CD4-positive, alpha-beta T cell treated with Interleukin-10 for 1 hour (primary cell): ENCODE data around the gene NCBP3.
"Not testable (repeated sequence)": the region's sequence is repeated elsewhere in the genome, so short reads cannot be mapped to it uniquely, and the experiment has no call there.

ENCODE experiments used
- DNase-seq: peaks from one replicate; pipeline ENCODE4 v3.0.0-alpha.2; 2020

NCBP3 gene

GRCh38 chr17:3846437-3847164, 555 bp upstream of the NCBP3 start:
- DNase-seq: no peak

DNA sequence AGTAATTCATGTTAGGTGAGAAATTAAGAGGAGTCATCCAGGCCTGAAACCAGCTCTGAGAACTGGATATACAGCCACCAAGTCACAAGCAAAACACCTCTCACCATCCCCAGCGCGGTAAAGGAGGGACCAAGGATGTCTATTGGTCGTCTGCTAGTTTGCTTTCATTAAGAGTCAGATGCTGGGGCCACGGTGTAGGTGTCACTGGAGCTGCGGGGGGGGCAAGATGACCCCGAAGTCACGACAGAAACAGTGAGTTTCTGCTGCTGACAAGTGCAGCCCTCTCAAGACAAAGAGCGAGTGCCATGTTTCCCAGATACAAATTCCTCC, 790 bp downstream of the NCBP3 start:
- DNase-seq: peak; percentile 45

DNA sequence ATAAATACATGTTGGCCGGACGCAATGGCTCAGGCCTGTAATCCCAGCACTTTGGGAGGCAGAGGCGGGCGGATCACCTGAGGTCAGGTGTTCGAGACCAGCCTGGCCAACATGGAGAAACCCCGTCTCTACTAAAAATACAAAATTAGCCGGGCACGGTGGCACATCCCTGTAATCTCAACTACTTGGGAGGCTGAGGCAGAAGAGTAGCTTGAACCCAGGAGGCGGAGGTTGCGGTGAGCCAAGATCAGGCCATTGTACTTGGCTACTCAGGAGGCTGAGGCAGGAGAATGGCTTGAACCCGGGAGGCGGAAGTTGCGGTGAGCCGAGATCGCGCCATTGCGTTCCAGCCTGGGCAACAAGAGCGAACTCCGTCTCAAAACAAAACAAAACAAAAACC, 1.5 kb downstream of the NCBP3 start:
- DNase-seq: not testable (repeated sequence)

- peak; percentile 58 for DNase-seq
These were observed 2.0 kb downstream of the NCBP3 start for GRCh38 chr17:3843935-3844516.

- no peak for DNase-seq
These were observed 7.8 kb downstream of the NCBP3 start for GRCh38 chr17:3838206-3838605.

- DNase-seq: no peak
These were observed 9.5 kb downstream of the NCBP3 start for GRCh38 chr17:3836551-3836950.

- DNase-seq: no peak
These were observed 10.4 kb downstream of the NCBP3 start for GRCh38 chr17:3835410-3836229.

DNA sequence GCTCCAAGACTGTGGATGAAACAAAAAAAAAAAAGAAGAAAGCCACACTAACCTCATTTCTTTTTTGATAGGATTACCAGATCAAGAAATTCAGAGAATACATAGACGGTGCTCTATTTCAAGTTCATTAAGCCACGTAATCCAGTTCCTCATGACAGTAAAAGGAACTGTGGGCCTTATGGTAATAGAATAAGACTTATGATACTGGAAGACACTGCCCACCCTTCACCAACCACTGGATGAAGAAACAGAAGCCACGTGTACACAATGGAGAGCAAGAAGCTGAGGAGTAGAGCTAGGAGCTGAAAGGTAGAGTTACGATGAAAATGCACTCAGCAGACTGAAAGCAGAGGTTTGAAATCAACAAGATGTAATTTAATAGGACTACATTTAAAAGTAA, 11.2 kb downstream of the NCBP3 start:
- no peak for DNase-seq

GRCh38 chr17:3828852-3829232, 17.2 kb downstream of the NCBP3 start:
- DNase-seq: no peak

DNA sequence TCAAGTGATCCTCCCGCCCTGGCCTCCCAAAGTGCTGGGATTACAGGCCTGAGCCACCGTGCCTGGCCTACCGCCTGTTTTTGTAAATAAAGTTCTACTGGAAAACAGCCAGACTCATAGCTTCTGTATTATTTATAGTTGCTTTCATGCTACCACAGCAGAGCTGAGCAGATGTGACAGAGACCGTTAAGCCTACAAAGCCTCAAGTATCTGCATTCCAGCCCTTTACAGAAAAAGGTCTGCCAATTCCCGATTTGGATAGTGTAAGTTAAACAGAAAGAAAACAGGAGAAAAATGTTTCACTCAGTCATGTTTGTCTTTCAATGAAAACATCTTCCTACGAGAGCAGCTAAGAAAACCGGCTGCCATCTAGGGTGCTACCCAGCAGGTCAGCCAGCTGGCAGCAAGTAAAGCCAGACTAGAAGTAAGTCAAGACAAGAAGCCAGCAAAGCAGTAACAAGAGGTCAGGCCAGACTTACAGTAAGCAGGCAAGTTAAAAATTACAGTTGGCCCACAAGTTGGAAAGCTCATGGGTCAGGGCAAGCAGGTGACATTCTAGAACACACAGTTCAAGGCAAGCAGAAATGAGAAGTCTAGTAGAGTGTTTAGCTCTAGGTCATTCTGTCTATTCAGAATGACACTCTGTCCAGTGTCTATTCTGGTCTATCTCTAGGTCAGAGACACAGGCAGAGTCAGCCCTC, 17.7 kb downstream of the NCBP3 start:
- DNase-seq: no peak

GRCh38 chr17:3827124-3827773, 18.8 kb downstream of the NCBP3 start:
- DNase-seq: peak; percentile 81

DNA sequence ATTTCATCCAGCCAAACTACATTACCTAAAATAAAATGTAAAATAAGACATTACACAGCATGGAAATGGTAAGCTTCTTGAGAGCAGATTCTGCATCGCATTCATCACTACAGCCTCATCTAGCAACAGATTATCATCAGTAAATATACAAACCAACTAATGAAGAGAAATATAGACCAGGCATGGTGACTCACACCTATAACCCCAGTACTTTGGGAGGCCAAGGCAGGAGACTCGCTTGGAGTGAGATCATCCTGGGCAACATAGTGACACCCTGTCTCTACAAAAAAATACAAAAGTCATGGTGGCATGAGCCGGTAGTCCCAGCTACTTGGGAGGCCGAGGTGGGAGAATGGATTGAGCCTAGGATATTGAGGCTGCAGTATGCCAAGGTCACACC, 19.9 kb downstream of the NCBP3 start:
- DNase-seq: no peak

DNA sequence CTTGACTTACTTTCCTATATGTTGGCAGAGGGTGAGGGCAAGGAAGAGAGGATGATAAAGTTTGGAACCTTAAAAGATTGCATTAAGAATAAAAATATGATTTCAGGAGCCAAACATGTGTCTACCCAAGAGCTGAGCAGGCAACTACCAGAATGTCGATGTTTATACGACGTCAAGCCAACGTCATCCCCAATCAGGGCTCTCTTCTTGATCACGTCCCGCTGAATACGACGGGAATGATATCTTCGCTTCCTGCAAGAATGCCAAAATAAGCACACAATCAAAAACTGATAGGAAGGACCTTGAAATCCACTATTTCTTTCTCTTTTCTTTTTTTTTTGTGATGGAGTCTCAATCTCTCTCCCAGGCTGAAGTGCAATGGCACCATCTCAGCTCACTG, 24.9 kb downstream of the NCBP3 start:
- no peak for DNase-seq

DNA sequence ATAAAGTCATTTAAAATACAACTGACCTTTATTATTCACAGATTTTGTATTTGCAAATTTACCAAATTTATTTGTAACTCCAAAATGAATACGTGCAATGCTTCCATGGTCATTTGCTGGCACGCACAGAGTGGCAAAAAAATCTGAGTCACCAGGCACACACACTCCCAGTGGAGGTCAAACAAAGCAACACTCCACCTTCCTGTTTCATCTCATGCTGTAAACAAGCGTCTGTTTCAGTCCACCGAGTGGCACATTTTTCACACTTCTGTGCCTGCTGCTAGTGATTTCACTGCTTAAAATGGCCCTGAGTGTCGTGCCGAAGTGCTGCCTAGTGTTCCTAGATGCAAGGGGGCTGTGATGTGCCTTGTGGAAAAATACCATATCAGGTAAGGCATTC, 27.3 kb downstream of the NCBP3 start:
- no peak for DNase-seq

DNA sequence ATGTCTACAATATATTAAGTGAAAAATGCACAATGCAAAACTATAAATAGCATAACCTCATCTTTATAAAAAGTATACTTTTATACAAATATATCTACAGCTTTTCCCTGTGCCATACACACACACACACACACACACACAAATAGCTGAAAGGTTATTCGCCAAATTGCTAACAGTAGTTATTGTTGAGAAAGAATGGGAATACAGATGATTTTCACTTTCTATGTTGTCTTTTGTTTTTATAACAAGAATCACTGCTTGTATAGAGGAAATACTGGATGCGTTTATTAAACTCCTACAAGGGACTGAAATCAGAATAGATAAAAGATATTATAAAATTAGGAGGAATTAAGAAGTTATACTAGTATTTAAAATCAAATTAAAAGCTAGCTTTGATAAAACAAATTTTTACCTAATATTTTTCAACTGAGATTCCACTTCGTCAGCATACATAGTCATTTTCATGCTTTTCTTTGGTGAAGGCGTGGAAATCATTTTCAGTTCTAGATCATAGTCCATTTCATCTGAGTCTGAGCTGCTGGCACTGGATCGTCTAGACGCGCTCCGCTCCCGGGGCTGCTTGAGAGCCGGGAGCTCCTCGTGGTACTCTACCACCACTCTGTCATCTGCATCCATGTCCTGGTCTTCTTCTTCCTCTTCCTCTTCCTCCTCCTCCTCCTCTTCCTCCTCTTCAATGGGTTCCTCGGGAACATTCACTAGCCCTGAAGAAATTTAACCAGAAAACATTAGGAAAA, 28.0 kb downstream of the NCBP3 start:
- DNase-seq: no peak

DNA sequence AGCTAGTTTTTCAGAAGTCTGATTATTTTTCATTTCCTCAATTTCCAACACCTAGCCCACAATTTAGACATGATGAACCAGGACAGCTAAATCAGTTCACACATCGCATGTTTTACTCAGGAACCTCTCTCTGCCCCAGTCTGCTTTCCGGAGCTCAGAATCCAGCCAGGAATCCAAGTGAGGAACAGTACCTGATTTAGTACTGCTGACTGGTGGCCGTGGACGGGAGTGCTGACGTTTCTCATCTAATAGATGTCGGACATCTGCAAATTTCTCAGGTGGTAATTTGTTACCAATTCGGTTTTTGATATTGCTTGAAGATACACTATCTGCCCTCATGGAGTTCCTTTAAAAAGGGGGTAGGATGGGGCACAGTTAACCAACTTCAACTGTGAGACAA, 30.1 kb downstream of the NCBP3 start:
- DNase-seq: no peak

GRCh38 chr17:3815122-3815521, 30.9 kb downstream of the NCBP3 start:
- DNase-seq: no peak

DNA sequence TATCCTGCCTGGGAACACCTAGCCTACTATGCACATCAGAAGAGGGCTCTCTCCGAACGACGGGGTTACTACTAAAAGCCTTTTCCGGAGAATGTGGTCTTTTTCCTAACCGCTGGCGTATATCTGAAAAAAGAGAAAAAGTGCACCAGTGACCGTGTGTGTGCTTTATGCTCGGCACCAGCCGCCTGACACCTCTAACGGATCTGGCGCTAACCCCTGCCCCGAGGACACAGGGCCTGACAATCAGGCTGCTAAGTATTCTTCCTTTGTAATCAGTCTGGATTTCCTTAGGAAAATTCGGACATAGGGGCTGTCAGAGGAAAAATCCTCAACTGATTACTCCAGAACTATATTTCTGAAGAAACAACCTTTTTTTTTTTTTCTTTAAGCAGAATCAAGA, 31.7 kb downstream of the NCBP3 start:
- DNase-seq: no peak

DNA sequence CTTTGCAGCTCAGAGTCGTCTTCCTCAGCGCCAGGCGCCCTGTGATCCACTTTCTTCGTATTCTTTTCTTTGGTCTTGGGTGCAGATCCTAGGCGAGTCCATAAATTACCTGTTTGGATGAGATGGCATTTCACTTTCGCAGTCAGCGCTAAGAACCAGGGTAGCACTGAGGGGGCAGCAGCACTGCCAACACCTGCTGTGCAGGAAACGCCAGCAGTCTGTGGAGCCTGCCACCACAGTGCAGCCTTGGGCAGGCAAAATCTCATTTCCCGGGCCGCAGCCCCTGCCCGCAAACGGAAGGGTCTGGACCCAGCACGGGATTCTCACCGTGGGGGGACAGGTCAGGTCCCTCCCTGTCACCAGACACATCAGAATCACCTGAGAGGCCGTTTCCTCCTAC, 32.9 kb downstream of the NCBP3 start:
- no peak for DNase-seq

- no peak for DNase-seq
These were observed 33.3 kb downstream of the NCBP3 start for GRCh38 chr17:3812771-3813170.

DNA sequence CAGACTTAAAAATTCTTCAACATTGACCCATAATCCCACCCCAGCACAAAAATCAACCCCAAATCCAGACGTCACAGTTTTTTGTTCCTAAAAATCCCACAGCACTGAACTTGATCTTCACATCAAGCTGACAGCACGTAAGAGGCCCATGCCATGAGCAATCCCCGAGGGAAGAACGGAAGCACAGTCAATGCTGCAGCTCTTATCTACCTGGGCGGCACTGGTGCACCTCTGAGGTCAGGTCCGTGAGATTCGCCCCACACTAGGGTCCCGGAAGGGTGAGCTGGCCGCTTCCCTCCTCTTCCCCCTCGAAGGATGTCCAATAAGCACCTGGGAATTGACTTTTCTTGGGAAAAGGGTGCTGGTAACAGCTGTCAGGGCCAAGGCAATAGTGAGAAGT, 33.8 kb downstream of the NCBP3 start:
- no peak for DNase-seq

DNA sequence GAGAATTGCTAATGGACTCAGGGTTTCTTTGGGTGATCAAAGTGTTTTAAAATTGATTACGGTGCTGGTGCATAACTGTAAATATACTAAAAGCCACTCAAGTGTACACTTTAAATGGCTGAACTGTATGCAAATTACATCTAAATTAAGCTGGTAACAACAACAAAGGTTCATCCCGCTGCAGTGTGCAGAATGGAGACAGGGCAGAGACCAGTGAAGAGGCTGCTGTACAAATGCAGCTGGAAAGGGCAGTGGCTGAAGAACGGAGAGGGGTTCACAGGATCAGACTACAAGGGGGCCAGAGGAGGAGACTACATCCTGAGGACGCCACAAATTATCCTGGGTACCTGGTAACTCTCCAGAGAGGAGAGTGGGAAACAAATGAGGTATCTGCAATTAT, 36.0 kb downstream of the NCBP3 start:
- DNase-seq: no peak
